Endothelial cell of umbilical vein (primary cell): Measurements from ENCODE around the gene DRC1. TPM values are rescaled to one million over a fixed set of nuclear protein-coding genes. Genes with fewer than 3 reads are reported as not detected.

Source experiments
- BruUV-seq: library from RNA; stranded (reverse); fragments of 400-500 nt; replicated peaks from 2 replicates; lab custom pipeline; 2021; lab: Mats Ljungman, UMichigan
- CTCF ChIA-PET: fragments of 300-600, 350-600 bp; sonication (Branson Sonifier 250); formaldehyde crosslinking; loops from one replicate; lab custom pipeline; 2021; ENCODE audit warnings: antibody characterized with exemption, inconsistent platforms; lab: Charles Lee
- POLR2A ChIA-PET: fragments of 300-600, 350-600 bp; sonication (Branson Sonifier 250); formaldehyde crosslinking; loops from one replicate; lab custom pipeline; 2021; ENCODE audit warnings: antibody characterized with exemption, inconsistent platforms; lab: Charles Lee
- DNase-seq: peaks from one replicate; pipeline ENCODE4 v3.0.0-alpha.2; 2011; ENCODE audit warnings: low read depth, low spot score
- FAIRE-seq: peaks from 2 replicates; lab custom pipeline; 2011; peaks lifted over from hg19 to GRCh38; lab: Jason Lieb, UNC
- H2AFZ ChIP-seq: 2 replicates; pipeline ENCODE4 v1.6.0; 2012; ENCODE audit warnings: low read depth, low read length, control low read depth, inconsistent platforms
- H3K27ac ChIP-seq: 2 replicates; pipeline ENCODE4 v1.5.1; 2011; ENCODE audit warnings: low read depth, mild to moderate bottlenecking, control low read depth, low read length, moderate library complexity; ENCODE audit not compliant: insufficient read depth
- H3K27me3 ChIP-seq, 2 experiments: 2 replicates each; pipeline versions ENCODE4 v1.6.0 to v1.6.1; 2011; ENCODE audit warnings: low read length in 2 of 2, mixed read lengths in 1 of 2; ENCODE audit not compliant: control insufficient read depth in 2 of 2, insufficient read depth in 2 of 2
- H3K36me3 ChIP-seq, 2 experiments: 2 replicates in 1 of 2; 3 replicates in 1 of 2; pipeline ENCODE4 v1.5.1; 2011; ENCODE audit warnings: low read length in 2 of 2, mild to moderate bottlenecking in 1 of 2, moderate library complexity in 1 of 2; ENCODE audit not compliant: control insufficient read depth in 2 of 2, insufficient read depth in 2 of 2; ENCODE audit errors: extremely low read depth in 1 of 2
- H3K4me1 ChIP-seq: 3 replicates; pipeline ENCODE4 v1.5.1; 2011; ENCODE audit warnings: mild to moderate bottlenecking, low read length; ENCODE audit not compliant: control insufficient read depth, insufficient read depth; ENCODE audit errors: extremely low read depth
- H3K4me2 ChIP-seq: 2 replicates; pipeline ENCODE4 v1.6.1; 2011; ENCODE audit warnings: low read length, control low read depth, mixed read lengths; ENCODE audit not compliant: insufficient read depth
- H3K4me3 ChIP-seq, 3 experiments: fragments of 200-600 bp in 1 of 3; sonication (generic), shearing (Covaris generic) in 1 of 3; replicated peaks in 1 of 3; 2 replicates each; pipeline ENCODE4 v1.5.1; 2011 to 2016; ENCODE audit warnings: control low read depth in 3 of 3, low read length in 3 of 3, mild to moderate bottlenecking in 2 of 3, inconsistent platforms in 1 of 3, low read depth in 1 of 3, moderate library complexity in 1 of 3; ENCODE audit not compliant: insufficient read depth in 1 of 3
- H3K79me2 ChIP-seq: 2 replicates; pipeline ENCODE4 v1.6.0; 2012; ENCODE audit warnings: low read length, inconsistent platforms; ENCODE audit not compliant: control insufficient read depth, insufficient read depth
- H3K9ac ChIP-seq: replicated peaks from 2 replicates; pipeline ENCODE3; 2011; ENCODE audit warnings: low read length, control low read depth; ENCODE audit not compliant: insufficient read depth; ENCODE audit errors: extremely low read depth
- H3K9me1 ChIP-seq: replicated peaks from 3 replicates; pipeline ENCODE4 v1.6.0; 2011; ENCODE audit warnings: mild to moderate bottlenecking, low read length; ENCODE audit not compliant: control insufficient read depth, insufficient read depth; ENCODE audit errors: extremely low read depth
- H3K9me3 ChIP-seq: replicated peaks from 2 replicates; pipeline ENCODE4 v1.5.1; 2012; ENCODE audit warnings: low read length, inconsistent platforms; ENCODE audit not compliant: control insufficient read depth, insufficient read depth
- H4K20me1 ChIP-seq: replicated peaks from 2 replicates; pipeline ENCODE3; 2011; ENCODE audit warnings: mild to moderate bottlenecking, low read length; ENCODE audit not compliant: control insufficient read depth, insufficient read depth; ENCODE audit errors: extremely low read depth
- EZH2 ChIP-seq: IDR thresholded peaks from 2 replicates; pipeline ENCODE4 v1.6.1; 2012; ENCODE audit warnings: borderline replicate concordance, low read depth, mild to moderate bottlenecking, moderate library complexity, low read length, inconsistent platforms; ENCODE audit not compliant: severe bottlenecking
- FOS ChIP-seq: IDR thresholded peaks from 2 replicates; pipeline ENCODE4 v1.6.1; 2011; ENCODE audit warnings: mild to moderate bottlenecking, low read length, moderate library complexity, borderline replicate concordance; ENCODE audit not compliant: insufficient read depth
- GATA2 ChIP-seq: IDR thresholded peaks from 2 replicates; pipeline ENCODE4 v1.7.0; 2011; ENCODE audit warnings: low read depth, mild to moderate bottlenecking, moderate library complexity, mixed read lengths, low read length; ENCODE audit not compliant: insufficient read length, insufficient read depth
- JUN ChIP-seq: IDR thresholded peaks from 2 replicates; pipeline ENCODE4 v1.6.1; 2011; ENCODE audit warnings: borderline replicate concordance, low read depth; ENCODE audit not compliant: insufficient read length, insufficient read depth
- MYC ChIP-seq: IDR thresholded peaks from one replicate; pipeline ENCODE4 v1.6.1; 2011; ENCODE audit warnings: mild to moderate bottlenecking, low read depth, low read length
- POLR2A ChIP-seq: IDR thresholded peaks from 2 replicates; pipeline ENCODE4 v1.6.1; 2012; ENCODE audit warnings: low read depth, mild to moderate bottlenecking, control low read depth, low read length
- POLR2AphosphoS5 ChIP-seq: IDR thresholded peaks from 2 replicates; pipeline ENCODE4 v1.6.1; 2012; ENCODE audit warnings: low read depth, mild to moderate bottlenecking, control low read depth, low read length, moderate library complexity; ENCODE audit not compliant: insufficient read depth
- dilution Hi-C: fragments of 300-500 bp; cut with MboI; formaldehyde crosslinking; loops from one replicate; pipeline ENCODE4 v1.15.0; 2019; ENCODE audit warnings: low sequenced_read_pairs; ENCODE audit not compliant: extremely low pct_ligation_motif_present
- intact Hi-C: fragments of 100-400 bp; cut with micrococcal nuclease; formaldehyde crosslinking; loops from one replicate; pipeline ENCODE4 v1.10.0; 2022
- polyA plus RNA-seq, 4 experiments: library from polyadenylated mRNA; depleted of rRNA in 3 of 4; stranded (reverse) in 3 of 4; unstranded in 1 of 4; fragments of >200 nt; gene quantifications; 2 replicates each; pipeline versions ENCODE4 v1.2.1 to v1.2.3, GENCODE V29; 2011 to 2012; ENCODE audit warnings: missing spikeins in 1 of 4
- total RNA-seq: library from RNA; stranded (reverse); gene quantifications from 2 replicates; pipeline ENCODE4 v1.2.3, GENCODE V29; 2021
- TF ChIP-seq, protein P1 (sequence below): IDR thresholded peaks from 2 replicates; pipeline ENCODE4 v1.6.1; 2011; ENCODE audit not compliant: insufficient read depth, insufficient read length
- TF ChIP-seq, protein P2 (sequence below), 2 donors: IDR thresholded peaks; 1 replicate in 1 of 2; 2 replicates in 1 of 2; pipeline ENCODE4 v1.5.1; 2011; ENCODE audit warnings: low read length in 2 of 2, mild to moderate bottlenecking in 2 of 2, moderate library complexity in 2 of 2, control low read depth in 1 of 2, inconsistent platforms in 1 of 2, low read depth in 1 of 2; ENCODE audit not compliant: insufficient read depth in 1 of 2; ENCODE audit errors: extremely low read depth in 1 of 2

The DRC1 gene
- total and polyA plus RNA-seq, 2 donors (not counting 3 experiments of a cell fraction or from before 2014, with no cell fraction given): 0.44 TPM; not detected in 1

DNA sequence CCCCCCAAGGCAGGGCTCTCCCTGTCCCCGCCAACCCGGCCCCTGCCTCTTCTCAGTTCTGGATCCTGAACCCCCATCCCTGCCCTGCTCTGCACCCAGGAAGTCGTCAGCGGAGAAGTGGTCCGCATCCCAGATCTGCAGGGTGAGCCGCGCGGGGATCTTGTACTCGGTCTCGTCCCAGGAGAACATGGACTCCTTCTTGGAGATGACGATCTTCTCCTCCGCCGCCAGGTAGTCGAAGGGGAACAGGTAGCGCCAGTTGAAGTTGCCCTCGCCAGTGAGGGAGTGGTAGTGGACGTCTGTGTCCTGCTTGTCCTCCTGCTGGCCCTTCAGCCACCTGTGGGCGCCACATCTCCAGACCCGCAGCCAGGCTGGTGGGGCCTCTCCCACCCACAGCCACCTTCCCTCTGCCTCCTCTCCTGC is 59.9 kb downstream of the DRC1 start:
- dilution Hi-C loops: no loop called here
- no peaks in the 10 kb centered on the region for H3K27me3 ChIP-seq
- FAIRE-seq (no peak), DNase-seq (no peak)
- no peak overlapping the region for H3K9ac ChIP-seq
- no peaks in the 10 kb centered on the region for H3K79me2 ChIP-seq
- no peaks in the 10 kb centered on the region for H3K4me1 ChIP-seq
- TF ChIP-seq JUN (no peak), POLR2AphosphoS5 (no peak), MYC (no peak), GATA2 (no peak), POLR2A (no peak), EZH2 (no peak), FOS (no peak)
- TF ChIP-seq, protein P1, sequence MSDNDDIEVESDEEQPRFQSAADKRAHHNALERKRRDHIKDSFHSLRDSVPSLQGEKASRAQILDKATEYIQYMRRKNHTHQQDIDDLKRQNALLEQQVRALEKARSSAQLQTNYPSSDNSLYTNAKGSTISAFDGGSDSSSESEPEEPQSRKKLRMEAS: no peak
- TF ChIP-seq, protein P2, sequence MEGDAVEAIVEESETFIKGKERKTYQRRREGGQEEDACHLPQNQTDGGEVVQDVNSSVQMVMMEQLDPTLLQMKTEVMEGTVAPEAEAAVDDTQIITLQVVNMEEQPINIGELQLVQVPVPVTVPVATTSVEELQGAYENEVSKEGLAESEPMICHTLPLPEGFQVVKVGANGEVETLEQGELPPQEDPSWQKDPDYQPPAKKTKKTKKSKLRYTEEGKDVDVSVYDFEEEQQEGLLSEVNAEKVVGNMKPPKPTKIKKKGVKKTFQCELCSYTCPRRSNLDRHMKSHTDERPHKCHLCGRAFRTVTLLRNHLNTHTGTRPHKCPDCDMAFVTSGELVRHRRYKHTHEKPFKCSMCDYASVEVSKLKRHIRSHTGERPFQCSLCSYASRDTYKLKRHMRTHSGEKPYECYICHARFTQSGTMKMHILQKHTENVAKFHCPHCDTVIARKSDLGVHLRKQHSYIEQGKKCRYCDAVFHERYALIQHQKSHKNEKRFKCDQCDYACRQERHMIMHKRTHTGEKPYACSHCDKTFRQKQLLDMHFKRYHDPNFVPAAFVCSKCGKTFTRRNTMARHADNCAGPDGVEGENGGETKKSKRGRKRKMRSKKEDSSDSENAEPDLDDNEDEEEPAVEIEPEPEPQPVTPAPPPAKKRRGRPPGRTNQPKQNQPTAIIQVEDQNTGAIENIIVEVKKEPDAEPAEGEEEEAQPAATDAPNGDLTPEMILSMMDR (IDR thresholded peaks at IDR 0.05; ENCODE audit: extremely low read depth in 1 of 2, insufficient read depth in 1 of 2, low read depth in 1 of 2, low read length in 2 of 2): no peak
- no peaks in the 10 kb centered on the region for H3K36me3 ChIP-seq
- no peak overlapping the region for H3K4me3 ChIP-seq
- H3K27ac ChIP-seq: no peak overlapping the region
- BruUV-seq: no TSS peak
- ChIA-PET POLR2A (no interaction called here), CTCF (interaction anchor here (0.7 to 1.0 kb wide), 2 partner anchors 9 to 265 kb away, joined by 3 to 6 read pairs; no protein-coding TSS in a partner anchor)
- H3K9me3 ChIP-seq: no peaks in the 10 kb centered on the region
- H2AFZ ChIP-seq: no peak overlapping the region
- no peak overlapping the region for H3K4me2 ChIP-seq
- intact Hi-C loops: no loop called here
- H4K20me1 ChIP-seq: no peaks in the 10 kb centered on the region
- H3K9me1 ChIP-seq: no peaks in the 10 kb centered on the region
